PC-3 (cell line): ENCODE results near the gene ARHGAP18. TPM values are rescaled to one million over a fixed set of nuclear protein-coding genes. Genes with fewer than 3 reads are reported as not detected.

Source experiments
- ATAC-seq: fragments of 200-7000 bp; cut with Tn5 transposase; 2 replicates; pipeline ENCODE4 v1.9.1; 2020; ENCODE audit warnings: mild to moderate bottlenecking, moderate library complexity
- BruUV-seq: library from RNA; stranded (reverse); fragments of 400-500 nt; replicated peaks from 2 replicates; lab custom pipeline; 2021; lab: Mats Ljungman, UMichigan
- CTCF ChIA-PET: fragments of 300-600 bp; sonication (Branson Sonifier 250); formaldehyde crosslinking; loops from one replicate; lab custom pipeline; 2022; ENCODE audit warnings: antibody characterized with exemption; lab: Charles Lee
- POLR2A ChIA-PET: fragments of 300-600 bp; sonication (Branson Sonifier 250); formaldehyde crosslinking; loops from one replicate; lab custom pipeline; 2022; ENCODE audit warnings: antibody characterized with exemption; ENCODE audit not compliant: unreplicated experiment; lab: Charles Lee
- DNase-seq: peaks from one replicate; pipeline ENCODE4 v3.0.0-alpha.2; 2015
- H2AFZ ChIP-seq: fragments of 300-600 bp; sonication (generic); 2 replicates; pipeline ENCODE4 v1.6.0; 2016; ENCODE audit warnings: antibody characterized with exemption, low read length
- H3F3A ChIP-seq: fragments of 300-600 bp; sonication (generic); one replicate; pipeline ENCODE4 v1.6.0; 2017; ENCODE audit warnings: antibody characterized with exemption, low read length, control low read depth, mild to moderate bottlenecking; ENCODE audit not compliant: unreplicated experiment
- H3K27ac ChIP-seq: fragments of 300-600 bp; sonication (generic); 2 replicates; pipeline ENCODE4 v1.5.1; 2016; ENCODE audit warnings: mild to moderate bottlenecking, low read length
- H3K27me3 ChIP-seq: fragments of 300-600 bp; sonication (generic); 2 replicates; pipeline ENCODE4 v1.6.1; 2016; ENCODE audit warnings: low read length, mixed read lengths
- H3K36me3 ChIP-seq: fragments of 300-600 bp; sonication (generic); 2 replicates; pipeline ENCODE4 v1.6.1; 2016; ENCODE audit warnings: low read depth, mixed run types, low read length, mixed read lengths
- H3K4me1 ChIP-seq: fragments of 300-600 bp; sonication (generic); 2 replicates; pipeline ENCODE4 v1.5.1; 2016; ENCODE audit warnings: low read length; ENCODE audit not compliant: insufficient read depth
- H3K4me2 ChIP-seq: fragments of 300-600 bp; sonication (generic); 2 replicates; pipeline ENCODE4 v1.6.0; 2016; ENCODE audit warnings: low read length
- H3K4me3 ChIP-seq: fragments of 300-600 bp; sonication (generic); 2 replicates; pipeline ENCODE4 v1.5.1; 2016; ENCODE audit warnings: mild to moderate bottlenecking, low read length, mixed read lengths
- H3K79me2 ChIP-seq: fragments of 300-600 bp; sonication (generic); 2 replicates; pipeline ENCODE4 v1.6.1; 2017; ENCODE audit warnings: low read length, mixed read lengths
- H3K9ac ChIP-seq: fragments of 300-600 bp; sonication (generic); 2 replicates; pipeline ENCODE4 v1.6.0; 2016; ENCODE audit warnings: mild to moderate bottlenecking, low read length
- H3K9me2 ChIP-seq: fragments of 300-600 bp; sonication (generic); replicated peaks from 2 replicates; pipeline ENCODE4 v1.6.1; 2016; ENCODE audit warnings: mixed run types, low read length, mixed read lengths
- H3K9me3 ChIP-seq: fragments of 300-600 bp; sonication (generic); 2 replicates; pipeline ENCODE4 v1.6.1; 2016; ENCODE audit warnings: low read length, mixed read lengths
- H4K20me1 ChIP-seq: fragments of 300-600 bp; sonication (generic); 2 replicates; pipeline ENCODE4 v1.6.1; 2016; ENCODE audit warnings: low read length, mixed read lengths
- CTCF ChIP-seq: fragments of 300-600 bp; sonication (generic); conservative IDR thresholded peaks from 2 replicates; pipeline ENCODE4 v1.5.1; 2017; ENCODE audit warnings: antibody characterized with exemption, low read depth, mild to moderate bottlenecking, low read length
- EZH2 ChIP-seq: fragments of 300-600 bp; sonication (generic); IDR thresholded peaks from one replicate; pipeline ENCODE4 v1.6.1; 2017; ENCODE audit warnings: antibody characterized with exemption, mild to moderate bottlenecking, low read length; ENCODE audit not compliant: unreplicated experiment
- EZH2phosphoT487 ChIP-seq: fragments of 300-600 bp; sonication (generic); IDR thresholded peaks from 2 replicates; pipeline ENCODE4 v1.6.1; 2018; ENCODE audit warnings: mild to moderate bottlenecking, antibody characterized with exemption, low read length, borderline replicate concordance
- intact Hi-C: fragments of 100-400 bp; cut with micrococcal nuclease; formaldehyde crosslinking; loops from 2 replicates; pipeline ENCODE4 v1.9.0; 2023
- total RNA-seq: library from RNA; depleted of rRNA; stranded (reverse); fragments of >200 nt; gene quantifications from 2 replicates; pipeline ENCODE4 v1.2.3, GENCODE V29; 2014

Gene ARHGAP18
- total RNA-seq, 1 experiment from 2014 or later = 5.9 TPM

GRCh38 chr6:129630596-129630995 lies 79.4 kb downstream of the ARHGAP18 start:
- H3F3A ChIP-seq = no peaks in the 10 kb centered on the region
- H3K9me3 ChIP-seq = no peaks in the 10 kb centered on the region
- ATAC-seq (no peak), DNase-seq (no peak)
- H3K36me3 ChIP-seq = no peaks in the 10 kb centered on the region
- H3K4me3 ChIP-seq = no peak overlapping the region
- H3K4me2 ChIP-seq = no peak overlapping the region
- no TSS peak for BruUV-seq
- H4K20me1 ChIP-seq = no peaks in the 10 kb centered on the region
- no peaks in the 10 kb centered on the region for H3K79me2 ChIP-seq
- CTCF ChIA-PET = no interaction called here
- POLR2A ChIA-PET = no interaction called here
- no peaks in the 10 kb centered on the region for H3K4me1 ChIP-seq
- no peaks in the 10 kb centered on the region for H3K27me3 ChIP-seq
- no peak overlapping the region for H2AFZ ChIP-seq
- H3K9ac ChIP-seq = no peak overlapping the region
- intact Hi-C loops = no loop called here
- no peak overlapping the region for H3K27ac ChIP-seq
- no peaks in the 10 kb centered on the region for H3K9me2 ChIP-seq
- TF ChIP-seq EZH2phosphoT487 = no peak

GRCh38 chr6:129628101-129628815 lies 81.7 kb downstream of the ARHGAP18 start:
- no peak for TF ChIP-seq EZH2
- TF ChIP-seq EZH2phosphoT487 = no peak
- no peak for TF ChIP-seq CTCF
- no peak overlapping the region for H2AFZ ChIP-seq
- H3K36me3 ChIP-seq = no peaks in the 10 kb centered on the region
- H3K27ac ChIP-seq = no peak overlapping the region
- no peaks in the 10 kb centered on the region for H3K27me3 ChIP-seq
- no peaks in the 10 kb centered on the region for H3K9me2 ChIP-seq
- ChIA-PET CTCF (no interaction called here), POLR2A (no interaction called here)
- DNase-seq (no peak), ATAC-seq (no peak)
- no peaks in the 10 kb centered on the region for H4K20me1 ChIP-seq
- H3K9ac ChIP-seq = no peak overlapping the region
- H3K79me2 ChIP-seq = no peaks in the 10 kb centered on the region
- intact Hi-C loops = loop anchor here (5.0 kb wide), 1 partner anchor 986 kb away; no protein-coding TSS in a partner anchor
- no peak overlapping the region for H3K4me2 ChIP-seq
- H3K9me3 ChIP-seq = no peaks in the 10 kb centered on the region
- no peaks in the 10 kb centered on the region for H3K4me1 ChIP-seq
- no peak overlapping the region for H3K4me3 ChIP-seq
- H3F3A ChIP-seq = no peaks in the 10 kb centered on the region
- no TSS peak for BruUV-seq

GRCh38 chr6:129624488-129624887 lies 85.5 kb downstream of the ARHGAP18 start:
- ChIA-PET POLR2A (no interaction called here), CTCF (no interaction called here)
- H2AFZ ChIP-seq = no peak overlapping the region
- H4K20me1 ChIP-seq = no peaks in the 10 kb centered on the region
- intact Hi-C loops = no loop called here
- BruUV-seq = no TSS peak
- no peaks in the 10 kb centered on the region for H3F3A ChIP-seq
- H3K4me1 ChIP-seq = no peaks in the 10 kb centered on the region
- H3K4me2 ChIP-seq = no peak overlapping the region
- DNase-seq (no peak), ATAC-seq (no peak)
- H3K27me3 ChIP-seq = no peaks in the 10 kb centered on the region
- no peak overlapping the region for H3K27ac ChIP-seq
- H3K36me3 ChIP-seq = no peaks in the 10 kb centered on the region
- TF ChIP-seq EZH2 (no peak), CTCF (no peak), EZH2phosphoT487 (no peak)
- no peak overlapping the region for H3K9ac ChIP-seq
- H3K9me3 ChIP-seq = no peaks in the 10 kb centered on the region
- no peaks in the 10 kb centered on the region for H3K9me2 ChIP-seq
- H3K79me2 ChIP-seq = no peaks in the 10 kb centered on the region
- H3K4me3 ChIP-seq = no peak overlapping the region
